ENCODE data around the gene RNF34. TPM values are rescaled to one million over a fixed set of nuclear protein-coding genes. Genes with fewer than 3 reads are reported as not detected.

RNF34 gene, protein sequence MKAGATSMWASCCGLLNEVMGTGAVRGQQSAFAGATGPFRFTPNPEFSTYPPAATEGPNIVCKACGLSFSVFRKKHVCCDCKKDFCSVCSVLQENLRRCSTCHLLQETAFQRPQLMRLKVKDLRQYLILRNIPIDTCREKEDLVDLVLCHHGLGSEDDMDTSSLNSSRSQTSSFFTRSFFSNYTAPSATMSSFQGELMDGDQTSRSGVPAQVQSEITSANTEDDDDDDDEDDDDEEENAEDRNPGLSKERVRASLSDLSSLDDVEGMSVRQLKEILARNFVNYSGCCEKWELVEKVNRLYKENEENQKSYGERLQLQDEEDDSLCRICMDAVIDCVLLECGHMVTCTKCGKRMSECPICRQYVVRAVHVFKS
- total RNA-seq: 10 to 100 TPM; 20.3 to 51.5 TPM

DNA sequence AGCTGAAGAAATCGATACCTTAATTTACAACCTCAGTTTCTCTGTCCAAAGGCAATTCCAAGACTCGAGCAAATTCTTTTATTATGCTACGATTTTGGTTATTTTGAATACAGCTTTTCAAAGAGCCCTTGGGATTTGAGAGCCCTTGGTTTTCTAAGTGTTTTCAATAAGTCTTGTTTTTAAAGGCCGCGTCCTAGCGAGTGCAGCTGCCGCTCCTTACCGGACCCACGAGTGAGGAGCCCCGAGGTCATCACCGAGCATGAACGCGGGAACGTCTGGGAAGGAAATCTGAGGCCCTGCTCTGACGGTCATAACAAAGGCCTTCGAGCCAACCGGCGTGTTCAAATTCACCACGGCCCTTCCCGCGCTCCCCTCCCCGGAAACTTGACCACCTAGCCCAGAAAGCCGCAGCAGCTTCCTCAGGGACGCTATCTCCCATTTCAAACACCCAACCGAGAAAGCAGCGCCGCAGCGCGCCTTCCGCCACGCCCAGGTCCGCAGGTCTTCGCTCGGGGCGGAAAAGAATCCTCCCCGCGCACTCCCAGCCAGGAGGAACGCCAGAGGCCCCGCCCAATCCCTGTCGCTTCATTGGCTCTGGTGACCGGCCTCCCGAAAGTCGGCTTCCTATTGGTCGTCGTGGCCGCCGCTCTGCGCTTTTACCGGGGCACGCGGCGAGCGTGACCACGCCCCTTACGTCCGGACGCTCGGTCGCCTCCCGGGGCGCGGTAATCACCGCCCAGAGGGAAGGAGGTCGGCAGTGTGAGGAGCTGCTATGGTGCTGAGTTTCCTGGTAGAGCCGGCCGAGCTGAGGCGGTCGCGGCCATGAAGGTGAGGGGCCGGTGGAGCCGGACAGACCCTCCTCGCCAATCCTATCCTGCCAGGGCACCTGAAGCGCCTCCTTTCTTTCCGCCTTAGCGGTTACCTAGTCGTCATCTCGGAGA, at the start of gene RNF34:
Gene RNF34 (plus strand): TSS at position 728 of the 941 bp plus-strand sequence. CDS start 95 bp downstream, at position 823.
- H3K4me3 ChIP-seq: peak within 1 kb of the TSS; percentile 58 to 95
- intact Hi-C loops (cut with DNase I): no loop called here
- TF ChIP-seq POLR2A (IDR thresholded peaks at IDR 0.05) (peak; percentile 97), POLR2AphosphoS5 (IDR thresholded peaks at IDR 0.05) (peak; percentile 98), CTCF (IDR thresholded peaks at IDR 0.05) (peak in 2 of 4 experiments; percentile 10 to 11)

DNA sequence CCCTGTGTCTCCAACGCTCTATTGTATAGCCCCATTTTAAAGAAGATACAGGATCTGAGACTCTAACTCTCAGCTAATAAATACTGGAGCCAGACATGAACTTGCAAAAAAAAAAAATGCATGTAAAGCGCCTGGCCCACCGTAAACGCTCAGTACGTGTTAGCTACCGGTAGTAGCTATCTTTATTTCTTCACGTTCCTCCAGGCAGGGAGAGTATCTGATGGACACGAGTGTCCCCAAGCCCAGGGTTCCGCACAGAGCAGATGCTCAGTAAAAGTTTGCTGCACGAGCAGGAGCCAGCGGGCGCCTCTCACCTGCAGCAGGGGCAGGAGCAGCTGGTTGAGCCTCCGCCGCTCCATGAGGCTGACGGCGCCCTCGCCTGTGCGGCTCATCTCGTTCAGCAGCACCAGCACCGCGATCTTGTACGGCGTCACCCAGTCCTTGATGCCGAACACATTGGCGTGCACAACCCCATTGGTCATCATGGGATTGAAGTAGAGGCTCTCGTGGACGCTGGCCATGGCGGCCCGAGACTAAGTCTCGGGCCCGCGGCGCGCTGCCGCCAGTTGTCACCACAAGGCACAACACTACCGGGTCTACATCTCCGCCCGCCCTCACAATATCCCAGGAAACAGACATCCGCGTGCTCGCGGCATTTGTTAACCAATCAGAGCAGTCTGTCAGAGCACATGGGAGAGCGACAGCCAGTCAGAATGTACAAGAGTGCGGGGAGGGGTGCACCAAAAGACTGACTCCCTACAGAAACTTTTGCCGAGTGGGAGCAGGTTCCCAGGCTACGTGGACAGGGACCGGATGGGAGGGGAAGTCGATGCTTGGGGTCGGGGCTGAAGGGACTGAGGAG, 47.9 kb upstream of the RNF34 start, which contains the start of gene ANAPC5:
Gene ANAPC5 (minus strand): TSS at position 592 of the 862 bp plus-strand sequence. CDS start 71 bp downstream, at position 521.
- Histone ChIP-seq H3K9me3 (no peaks in the 10 kb centered on the region), H3K36me3 (no peaks in the 10 kb centered on the region), H3K27me3 (replicated peaks; ENCODE audit: insufficient read depth) (no peaks in the 10 kb centered on the region), H3K4me3 (peak within 1 kb of the TSS; percentile 59 to 74), H3K27ac (peak within 1 kb of the TSS; percentile 72 to 75), H3K4me1 (replicated peaks) (no peaks in the 10 kb centered on the region)
- peak; percentile 96 for DNase-seq (ENCODE audit: low spot score)
- TF ChIP-seq CTCF (IDR thresholded peaks at IDR 0.05) (peak in 2 of 4 experiments; percentile 37 to 42), POLR2A (IDR thresholded peaks at IDR 0.05) (peak; percentile 77), POLR2AphosphoS5 (IDR thresholded peaks at IDR 0.05) (peak; percentile 97)
- intact Hi-C loops (cut with DNase I): no loop called here
- WGBS: under 1% methylated on average over 45 of the region's 49 CpGs

More for the DNA sequence above, at the start of gene RNF34:
- WGBS: under 1% methylated on average over 41 of the region's 77 CpGs
- Histone ChIP-seq H3K27me3 (replicated peaks; ENCODE audit: insufficient read depth) (no peaks in the 10 kb centered on the region), H3K9me3 (no peaks in the 10 kb centered on the region), H3K36me3 (no peaks in the 10 kb centered on the region), H3K27ac (peak within 1 kb of the TSS; percentile 74 to 87), H3K4me1 (replicated peaks) (no peaks in the 10 kb centered on the region)
- DNase-seq (ENCODE audit: low spot score): peak; percentile 98

DNA sequence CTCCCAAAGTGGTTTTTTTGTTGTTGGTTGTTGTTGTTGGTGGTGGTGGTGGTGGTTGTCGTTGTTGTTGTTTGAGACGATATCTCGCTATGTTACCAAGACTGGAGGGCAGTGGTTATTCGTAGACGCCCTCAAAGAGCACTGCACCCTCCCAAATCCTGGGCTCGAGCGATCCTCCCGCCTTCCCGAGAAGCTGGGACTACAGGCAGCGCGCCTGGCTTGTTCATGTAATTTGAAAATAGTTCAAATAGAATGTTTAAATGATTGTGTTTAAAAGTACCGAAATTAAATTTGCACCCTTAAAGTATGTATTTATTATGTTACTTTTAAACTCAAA, 47.3 kb upstream of the RNF34 start:
- 0% methylated on average over 11 of the region's 12 CpGs for WGBS
- H3K4me1 ChIP-seq (replicated peaks): no peaks in the 10 kb centered on the region
- intact Hi-C loops (cut with DNase I): no loop called here
- no peaks in the 10 kb centered on the region for H3K27me3 ChIP-seq (replicated peaks; ENCODE audit: insufficient read depth)
- H3K4me3 ChIP-seq: peak overlapping the region; percentile 59 to 74
- no peaks in the 10 kb centered on the region for H3K36me3 ChIP-seq
- TF ChIP-seq POLR2AphosphoS5 (IDR thresholded peaks at IDR 0.05) (no peak), CTCF (IDR thresholded peaks at IDR 0.05) (no peak), POLR2A (IDR thresholded peaks at IDR 0.05) (no peak)
- H3K27ac ChIP-seq: peak overlapping the region; percentile 72 to 75
- no peaks in the 10 kb centered on the region for H3K9me3 ChIP-seq
- no peak for DNase-seq (ENCODE audit: low spot score)

- H3K4me3 ChIP-seq: no peak overlapping the region
- WGBS: 92% methylated on average over 6 of the region's 6 CpGs
- no peaks in the 10 kb centered on the region for H3K9me3 ChIP-seq
- H3K36me3 ChIP-seq: no peaks in the 10 kb centered on the region
- intact Hi-C loops (cut with DNase I): no loop called here
- no peaks in the 10 kb centered on the region for H3K27me3 ChIP-seq (replicated peaks; ENCODE audit: insufficient read depth)
- H3K27ac ChIP-seq: no peak overlapping the region
- no peak for DNase-seq (ENCODE audit: low spot score)
- no peak for TF ChIP-seq POLR2A (IDR thresholded peaks at IDR 0.05)
- no peak for TF ChIP-seq POLR2AphosphoS5 (IDR thresholded peaks at IDR 0.05)
- no peak for TF ChIP-seq CTCF (IDR thresholded peaks at IDR 0.05)
- H3K4me1 ChIP-seq (replicated peaks): no peaks in the 10 kb centered on the region
Observed at GRCh38 chr12:121355818-121356217, 44.1 kb upstream of the RNF34 start.
